H9 (cell line): Measurements from ENCODE around the gene FUZ. TPM values are rescaled to one million over a fixed set of nuclear protein-coding genes. Genes with fewer than 3 reads are reported as not detected.
A peak's percentile ranks its signal among the peaks of the same experiment; 100 is the strongest.

Source experiments
- DNase-seq: peaks from one replicate; pipeline ENCODE4 v3.0.0-alpha.2; 2017
- H2AFZ ChIP-seq: one replicate; pipeline ENCODE4 v1.6.1; 2013; ENCODE audit warnings: mild to moderate bottlenecking, low read length, control low read depth, moderate library complexity
- H2AK5ac ChIP-seq: 2 replicates; pipeline ENCODE4 v1.6.1; 2013; ENCODE audit warnings: low read length, control low read depth, mixed read lengths; ENCODE audit not compliant: insufficient read length
- H2BK120ac ChIP-seq: one replicate; pipeline ENCODE4 v1.6.1; 2013; ENCODE audit warnings: low read depth, mild to moderate bottlenecking, low read length, control low read depth, inconsistent platforms; ENCODE audit not compliant: poor library complexity, severe bottlenecking
- H2BK12ac ChIP-seq: 2 replicates; pipeline ENCODE4 v1.6.1; 2013; ENCODE audit warnings: low read length, control low read depth, mixed read lengths, low read depth; ENCODE audit not compliant: insufficient read length
- H2BK15ac ChIP-seq: 2 replicates; pipeline ENCODE4 v1.6.1; 2013; ENCODE audit warnings: low read depth, low read length, control low read depth
- H2BK20ac ChIP-seq: one replicate; pipeline ENCODE4 v1.6.1; 2013; ENCODE audit warnings: low read depth, mild to moderate bottlenecking, low read length, control low read depth, inconsistent platforms; ENCODE audit not compliant: poor library complexity, severe bottlenecking
- H2BK5ac ChIP-seq: 2 replicates; pipeline ENCODE4 v1.6.1; 2013; ENCODE audit warnings: low read length, control low read depth, mixed read lengths; ENCODE audit not compliant: insufficient read length
- H3K14ac ChIP-seq: 2 replicates; pipeline ENCODE4 v1.6.1; 2013; ENCODE audit warnings: low read length, control low read depth; ENCODE audit not compliant: insufficient read depth
- H3K18ac ChIP-seq: 2 replicates; pipeline ENCODE4 v1.6.1; 2013; ENCODE audit warnings: low read depth, mild to moderate bottlenecking, mixed read lengths, low read length, control low read depth; ENCODE audit not compliant: insufficient read length
- H3K23ac ChIP-seq: 2 replicates; pipeline ENCODE4 v1.6.1; 2013; ENCODE audit warnings: low read length, control low read depth, mixed read lengths, low read depth; ENCODE audit not compliant: insufficient read length
- H3K23me2 ChIP-seq: 2 replicates; pipeline ENCODE4 v1.6.1; 2013; ENCODE audit warnings: low read depth, mild to moderate bottlenecking, mixed read lengths, low read length, control low read depth; ENCODE audit not compliant: insufficient read length, poor library complexity, severe bottlenecking
- H3K27ac ChIP-seq: 2 replicates; pipeline ENCODE4 v1.5.1; 2013; ENCODE audit warnings: low read length, control low read depth, mixed read lengths, low read depth; ENCODE audit not compliant: insufficient read length
- H3K27me3 ChIP-seq: 2 replicates; pipeline ENCODE4 v1.6.1; 2013; ENCODE audit warnings: low read length, control low read depth, inconsistent platforms; ENCODE audit not compliant: insufficient read depth
- H3K4ac ChIP-seq: 2 replicates; pipeline ENCODE4 v1.6.1; 2013; ENCODE audit warnings: low read depth, mild to moderate bottlenecking, control low read depth, inconsistent platforms, low read length, moderate library complexity
- H3K4me1 ChIP-seq: 2 replicates; pipeline ENCODE4 v1.6.1; 2013; ENCODE audit warnings: low read length, control low read depth, inconsistent platforms; ENCODE audit not compliant: insufficient read depth
- H3K4me2 ChIP-seq: 2 replicates; pipeline ENCODE4 v1.6.1; 2013; ENCODE audit warnings: low read length, control low read depth, mixed read lengths; ENCODE audit not compliant: insufficient read length, insufficient read depth
- H3K56ac ChIP-seq: 2 replicates; pipeline ENCODE4 v1.6.1; 2013; ENCODE audit warnings: low read depth, mild to moderate bottlenecking, mixed read lengths, low read length, control low read depth; ENCODE audit not compliant: insufficient read length
- H3K79me1 ChIP-seq: 2 replicates; pipeline ENCODE4 v1.6.1; 2013; ENCODE audit warnings: low read depth, mild to moderate bottlenecking, moderate library complexity, low read length, control low read depth, inconsistent platforms; ENCODE audit not compliant: insufficient read depth, poor library complexity, severe bottlenecking
- H3K79me2 ChIP-seq: 2 replicates; pipeline ENCODE4 v1.6.1; 2013; ENCODE audit warnings: low read length, control low read depth, inconsistent platforms; ENCODE audit not compliant: insufficient read depth
- H3K9ac ChIP-seq: 2 replicates; pipeline ENCODE4 v1.6.1; 2013; ENCODE audit warnings: low read length, control low read depth, mixed read lengths; ENCODE audit not compliant: insufficient read length; ENCODE audit errors: extremely low read depth
- H3K9me3 ChIP-seq: one replicate; pipeline ENCODE4 v1.6.1; 2013; ENCODE audit warnings: low read depth, low read length, inconsistent platforms; ENCODE audit not compliant: control insufficient read depth
- H3T11ph ChIP-seq: one replicate; pipeline ENCODE4 v1.6.1; 2013; ENCODE audit warnings: mild to moderate bottlenecking, low read length, control low read depth, inconsistent platforms
- H4K20me1 ChIP-seq: one replicate; pipeline ENCODE4 v1.6.1; 2013; ENCODE audit not compliant: control insufficient read depth, insufficient read length, insufficient read depth
- H4K5ac ChIP-seq: 2 replicates; pipeline ENCODE4 v1.6.1; 2013; ENCODE audit warnings: low read depth, mild to moderate bottlenecking, mixed read lengths, low read length, control low read depth; ENCODE audit not compliant: insufficient read length
- H4K8ac ChIP-seq: replicated peaks from 2 replicates; pipeline ENCODE4 v1.6.1; 2013; ENCODE audit warnings: low read length, control low read depth, mixed read lengths, low read depth; ENCODE audit not compliant: insufficient read length
- H4K91ac ChIP-seq: 2 replicates; pipeline ENCODE4 v1.6.1; 2013; ENCODE audit warnings: low read depth, mild to moderate bottlenecking, moderate library complexity, mixed read lengths, low read length, control low read depth; ENCODE audit not compliant: insufficient read length
- H3K27ac Mint-ChIP-seq, 3 experiments: 2 replicates in 2 of 3; 3 replicates in 1 of 3; pipeline ENCODE4 v1.8.0; 2020 to 2021; ENCODE audit warnings: mixed read lengths in 3 of 3, mild to moderate bottlenecking in 1 of 3, moderate library complexity in 1 of 3
- H3K27me3 Mint-ChIP-seq: 2 replicates; pipeline ENCODE4 v1.8.0; 2021; ENCODE audit warnings: low read depth, mild to moderate bottlenecking, moderate library complexity, mixed read lengths
- H3K36me3 Mint-ChIP-seq, 3 experiments: 2 replicates in 2 of 3; 3 replicates in 1 of 3; pipeline ENCODE4 v1.8.0; 2020 to 2021; ENCODE audit warnings: low read depth in 3 of 3, mixed read lengths in 3 of 3; ENCODE audit not compliant: insufficient read depth in 1 of 3
- H3K4me1 Mint-ChIP-seq, 2 experiments: 2 replicates each; pipeline ENCODE4 v1.8.0; 2020; ENCODE audit warnings: mixed read lengths in 2 of 2
- H3K4me3 Mint-ChIP-seq, 2 experiments: 2 replicates in 1 of 2; 3 replicates in 1 of 2; pipeline ENCODE4 v1.8.0; 2020 to 2021; ENCODE audit warnings: mild to moderate bottlenecking in 2 of 2, mixed read lengths in 2 of 2, moderate library complexity in 1 of 2
- H3K9me3 Mint-ChIP-seq, 2 experiments: 2 replicates in 1 of 2; 3 replicates in 1 of 2; pipeline ENCODE4 v1.8.0; 2020; ENCODE audit warnings: mild to moderate bottlenecking in 2 of 2, mixed read lengths in 2 of 2, moderate library complexity in 1 of 2
- CTCF ChIP-seq: fragments of 200-600 bp; sonication (generic); conservative IDR thresholded peaks from 3 replicates; pipeline ENCODE4 v1.8.0; 2021; ENCODE audit warnings: antibody characterized with exemption, mild to moderate bottlenecking
- WGBS: extraction: QIAGEN DNeasy Blood & Tissue Kit; methylation state at CpG from one replicate; pipeline ENCODE4 v1.1.7; 2013; ENCODE audit warnings: missing lambda C conversion rate, low lambda C conversion rate, mixed read lengths; ENCODE audit not compliant: insufficient read length; ENCODE audit errors: extremely low coverage; 5-methylcytosine and 5-hydroxymethylcytosine counted together
- total RNA-seq: library from RNA; stranded (reverse); gene quantifications from 2 replicates; pipeline ENCODE4 v1.2.1, GENCODE V29; 2021

The FUZ gene
- total RNA-seq, 1 experiment from 2014 or later: 25.1 TPM

GRCh38 chr19:49795615-49796014 lies 17.5 kb downstream of the FUZ start:
- Mint-ChIP-seq H3K27me3 (no peaks in the 10 kb centered on the region), H3K36me3 (peaks cover 27 to 76% (median 56%) of the 10 kb centered on the region in 3 experiments; a peak in 6 of 7 replicates), H3K4me3 (no peak overlapping the region), H3K27ac (peak overlapping the region in 1 of 3 experiments; percentile 40; a peak in 1 of 7 replicates), H3K4me1 (peaks cover 0 to 3% of the 10 kb centered on the region in 2 experiments; a peak in 1 of 4 replicates), H3K9me3 (no peaks in the 10 kb centered on the region; a peak in 1 of 5 replicates)
- Histone ChIP-seq H3K18ac (no peak overlapping the region), H2BK120ac (no peak overlapping the region), H3K23me2 (no peaks in the 10 kb centered on the region), H3K4me2 (no peak overlapping the region), H2AFZ (no peak overlapping the region), H3K4ac (no peak overlapping the region), H2BK5ac (no peak overlapping the region), H3K27me3 (no peaks in the 10 kb centered on the region), H3K23ac (no peak overlapping the region), H3K9ac (no peak overlapping the region), H2BK20ac (no peak overlapping the region), H4K20me1 (peaks cover 2% of the 10 kb centered on the region), H3T11ph (no peak overlapping the region), H3K56ac (no peak overlapping the region), H3K9me3 (no peaks in the 10 kb centered on the region), H2AK5ac (no peak overlapping the region), H3K79me2 (no peaks in the 10 kb centered on the region), H4K5ac (no peak overlapping the region), H3K79me1 (no peaks in the 10 kb centered on the region), H2BK12ac (no peak overlapping the region), H3K4me1 (no peaks in the 10 kb centered on the region), H4K8ac (no peak overlapping the region), H3K14ac (no peak overlapping the region), H2BK15ac (no peak overlapping the region), H4K91ac (no peak overlapping the region), H3K27ac (no peak overlapping the region)
- no peak for DNase-seq
- WGBS: no CpG with 5 or more reads among the region's 20 CpGs
- TF ChIP-seq CTCF: no peak
